HCT116 (cell line): ENCODE measurements around the gene KCNQ1OT1. TPM values are rescaled to one million over a fixed set of nuclear protein-coding genes. Genes with fewer than 3 reads are reported as not detected.

Experiments used
- ATAC-seq: fragments of 200-7000 bp; cut with Tn5 transposase; 2 replicates; pipeline ENCODE4 v1.9.1; 2020; ENCODE audit warnings: mild to moderate bottlenecking, moderate library complexity
- BruUV-seq: library from RNA; stranded (reverse); fragments of 400-500 nt; replicated peaks from 2 replicates; lab custom pipeline; 2021; lab: Mats Ljungman, UMichigan
- CTCF ChIA-PET: fragments of 300-600 bp; sonication (Branson Sonifier 250); formaldehyde crosslinking; loops from one replicate; lab custom pipeline; 2021; ENCODE audit warnings: antibody characterized with exemption; lab: Charles Lee
- POLR2A ChIA-PET: fragments of 300-600, 350-600 bp; sonication (Branson Sonifier 250); formaldehyde crosslinking; loops from one replicate; lab custom pipeline; 2021; ENCODE audit warnings: antibody characterized with exemption; lab: Charles Lee
- RAD21 ChIA-PET, 2 experiments: fragments of 300-600 bp; sonication (Branson Sonifier 250); formaldehyde crosslinking; loops; one replicate each; lab custom pipeline; 2023; ENCODE audit warnings: low total read pairs in 2 of 2; ENCODE audit not compliant: uncharacterized antibody in 2 of 2, unreplicated experiment in 2 of 2, low non-redundant PET in 1 of 2; lab: Charles Lee
- DNase-seq: peaks from one replicate; pipeline ENCODE4 v3.0.0-alpha.2; 2010; ENCODE audit warnings: low read depth, low spot score
- H2AFZ ChIP-seq: fragments of 200-600 bp; shearing (Covaris generic), sonication (generic); 2 replicates; pipeline ENCODE4 v1.6.1; 2017; ENCODE audit warnings: low read depth, mixed run types, mixed read lengths, antibody characterized with exemption, low read length; ENCODE audit not compliant: poor library complexity, severe bottlenecking
- H3K27ac ChIP-seq: 2 replicates; pipeline ENCODE4 v1.5.1; 2012; ENCODE audit warnings: low read depth, low read length
- H3K27me3 ChIP-seq: fragments of 200-600 bp; sonication (generic); 2 replicates; pipeline ENCODE4 v1.6.1; 2016; ENCODE audit warnings: mixed run types, low read length, mixed read lengths; ENCODE audit not compliant: insufficient read depth
- H3K36me3 ChIP-seq, 2 experiments: fragments of 200-500 bp in 1 of 2; fragments of 200-600 bp in 1 of 2; sonication (Bioruptor generic) in 1 of 2; sonication (generic) in 1 of 2; 2 replicates each; pipeline versions ENCODE4 v1.5.1 to v1.6.1; 2014 to 2016; ENCODE audit warnings: low read length in 2 of 2, inconsistent platforms in 1 of 2, mixed read lengths in 1 of 2, mixed run types in 1 of 2; ENCODE audit not compliant: insufficient read depth in 2 of 2, control insufficient read depth in 1 of 2
- H3K4me1 ChIP-seq, 2 experiments: fragments of 200-600 bp in 1 of 2; sonication (generic) in 1 of 2; 2 replicates each; pipeline versions ENCODE4 v1.5.1 to v1.6.1; 2012 to 2017; ENCODE audit warnings: low read length in 2 of 2, inconsistent platforms in 1 of 2, mild to moderate bottlenecking in 1 of 2, mixed read lengths in 1 of 2, mixed run types in 1 of 2, moderate library complexity in 1 of 2; ENCODE audit not compliant: insufficient read depth in 2 of 2, control insufficient read depth in 1 of 2
- H3K4me2 ChIP-seq: fragments of 200-600 bp; sonication (generic); 2 replicates; pipeline ENCODE4 v1.6.1; 2017; ENCODE audit warnings: mixed run types, low read length, mixed read lengths
- H3K4me3 ChIP-seq, 2 experiments: fragments of 200-600 bp in 1 of 2; sonication (generic) in 1 of 2; replicated peaks in 1 of 2; 2 replicates each; pipeline ENCODE4 v1.5.1; 2011 to 2016; ENCODE audit warnings: low read length in 2 of 2, control low read depth in 1 of 2, low read depth in 1 of 2, mild to moderate bottlenecking in 1 of 2, mixed read lengths in 1 of 2, mixed run types in 1 of 2
- H3K79me2 ChIP-seq: fragments of 200-600 bp; sonication (generic); 2 replicates; pipeline ENCODE4 v1.6.1; 2017; ENCODE audit warnings: mild to moderate bottlenecking, mixed run types, low read length, moderate library complexity, mixed read lengths; ENCODE audit not compliant: insufficient read depth
- H3K9ac ChIP-seq: fragments of 200-600 bp; sonication (generic); 2 replicates; pipeline ENCODE4 v1.6.1; 2016; ENCODE audit warnings: low read length, mixed read lengths
- H3K9me2 ChIP-seq: fragments of 200-600 bp; sonication (generic), shearing (Covaris generic); 2 replicates; pipeline ENCODE4 v1.6.1; 2017; ENCODE audit warnings: mixed run types, mild to moderate bottlenecking, moderate library complexity; ENCODE audit not compliant: insufficient read depth
- H3K9me3 ChIP-seq, 2 experiments: fragments of 200-500 bp in 1 of 2; fragments of 200-600 bp in 1 of 2; sonication (Bioruptor generic) in 1 of 2; sonication (generic) in 1 of 2; 2 replicates each; pipeline ENCODE4 v1.6.1; 2014 to 2017; ENCODE audit warnings: low read length in 2 of 2, mixed read lengths in 2 of 2, inconsistent platforms in 1 of 2, low read depth in 1 of 2, mild to moderate bottlenecking in 1 of 2, mixed run types in 1 of 2, moderate library complexity in 1 of 2; ENCODE audit not compliant: control insufficient read depth in 1 of 2, insufficient read depth in 1 of 2
- H4K20me1 ChIP-seq: fragments of 200-600 bp; sonication (generic), shearing (Covaris generic); 2 replicates; pipeline ENCODE4 v1.6.1; 2017; ENCODE audit warnings: mixed run types, mild to moderate bottlenecking, moderate library complexity; ENCODE audit not compliant: insufficient read depth
- ATF3 ChIP-seq: IDR thresholded peaks from 2 replicates; pipeline ENCODE4 v1.6.1; 2012
- CBX3 ChIP-seq: IDR thresholded peaks from 2 replicates; pipeline ENCODE4 v1.6.1; 2012; ENCODE audit warnings: low read depth
- CEBPB ChIP-seq: IDR thresholded peaks from 2 replicates; pipeline ENCODE4 v1.6.1; 2012; ENCODE audit warnings: low read depth
- EGR1 ChIP-seq: IDR thresholded peaks from 2 replicates; pipeline ENCODE4 v1.6.1; 2012; ENCODE audit warnings: low read depth
- ELF1 ChIP-seq: IDR thresholded peaks from 2 replicates; pipeline ENCODE4 v1.6.1; 2012; ENCODE audit warnings: low read depth, borderline replicate concordance
- EZH2 ChIP-seq: fragments of 200-600 bp; sonication (generic); IDR thresholded peaks from 2 replicates; pipeline ENCODE4 v1.6.1; 2017; ENCODE audit warnings: antibody characterized with exemption, mixed run types
- FOSL1 ChIP-seq: IDR thresholded peaks from 2 replicates; pipeline ENCODE4 v1.6.1; 2012; ENCODE audit warnings: low read depth
- POLR2AphosphoS5 ChIP-seq: IDR thresholded peaks from 2 replicates; pipeline ENCODE4 v1.6.1; 2011; ENCODE audit warnings: mild to moderate bottlenecking, low read depth, low read length, moderate library complexity
- SIN3A ChIP-seq: IDR thresholded peaks from 2 replicates; pipeline ENCODE4 v1.6.1; 2012; ENCODE audit warnings: low read depth
- SP1 ChIP-seq: IDR thresholded peaks from 2 replicates; pipeline ENCODE4 v1.6.1; 2012; ENCODE audit warnings: low read depth
- SRF ChIP-seq: IDR thresholded peaks from 2 replicates; pipeline ENCODE4 v1.6.1; 2012; ENCODE audit warnings: low read depth
- TCF7L2 ChIP-seq: IDR thresholded peaks from 2 replicates; pipeline ENCODE4 v1.7.0; 2011; ENCODE audit warnings: borderline replicate concordance, inconsistent platforms; ENCODE audit not compliant: insufficient read depth, insufficient read length; ENCODE audit errors: extremely low read depth
- YY1 ChIP-seq: IDR thresholded peaks from 2 replicates; pipeline ENCODE4 v1.6.1; 2011; ENCODE audit warnings: low read length, low read depth, moderate library complexity, mild to moderate bottlenecking; ENCODE audit not compliant: insufficient replicate concordance; ENCODE audit errors: extremely low read depth
- ZBTB33 ChIP-seq: IDR thresholded peaks from 2 replicates; pipeline ENCODE4 v1.6.1; 2011; ENCODE audit warnings: mild to moderate bottlenecking, low read length, moderate library complexity; ENCODE audit not compliant: insufficient replicate concordance; ENCODE audit errors: extremely low read depth
- ZFX ChIP-seq: fragments of 450-650 bp; IDR thresholded peaks from 2 replicates; pipeline ENCODE4 v1.6.1; 2017
- intact Hi-C: fragments of 100-400 bp; cut with micrococcal nuclease; formaldehyde crosslinking; loops from 2 replicates; pipeline ENCODE4 v1.10.0; 2022
- total RNA-seq: library from RNA; stranded (reverse); gene quantifications from one replicate; pipeline ENCODE4 v1.2.1, GENCODE V29; 2021; ENCODE audit not compliant: unreplicated experiment
- TF ChIP-seq, protein P1 (sequence below), 3 experiments: fragments of 200-600 bp in 1 of 3; sonication (generic) in 1 of 3; IDR thresholded peaks in 2 of 3; conservative IDR thresholded peaks in 1 of 3; 2 replicates each; pipeline ENCODE4 v1.5.1; 2012 to 2017; ENCODE audit warnings: low read depth in 2 of 3, low read length in 2 of 3, antibody characterized with exemption in 1 of 3, borderline replicate concordance in 1 of 3, control low read depth in 1 of 3, mild to moderate bottlenecking in 1 of 3, mixed read lengths in 1 of 3, mixed run types in 1 of 3, moderate library complexity in 1 of 3; ENCODE audit not compliant: insufficient read depth in 1 of 3

The KCNQ1OT1 gene
- total RNA-seq, 1 experiment from 2014 or later = 1.1 TPM

GRCh38 chr11:2679011-2679676 lies 20.6 kb downstream of the KCNQ1OT1 start:
- no peaks in the 10 kb centered on the region for H3K27me3 ChIP-seq
- no peak overlapping the region for H3K4me3 ChIP-seq
- DNase-seq (no peak), ATAC-seq (no peak)
- RAD21 ChIA-PET = no interaction called here
- H3K9me3 ChIP-seq = no peaks in the 10 kb centered on the region
- H4K20me1 ChIP-seq = no peaks in the 10 kb centered on the region
- H3K9me2 ChIP-seq = no peaks in the 10 kb centered on the region
- intact Hi-C loops = no loop called here
- no TSS peak for BruUV-seq
- H3K4me1 ChIP-seq = no peaks in the 10 kb centered on the region
- no peak overlapping the region for H2AFZ ChIP-seq
- TF ChIP-seq ZFX (no peak), CEBPB (no peak), SIN3A (no peak)
- TF ChIP-seq, all 23 proteins: peak for 0
- CTCF ChIA-PET = no interaction called here
- Histone ChIP-seq H3K9ac (no peak overlapping the region), H3K4me2 (no peak overlapping the region), H3K36me3 (no peaks in the 10 kb centered on the region), H3K27ac (no peak overlapping the region), H3K79me2 (peaks cover 40% of the 10 kb centered on the region)
- POLR2A ChIA-PET = no interaction called here

DNA sequence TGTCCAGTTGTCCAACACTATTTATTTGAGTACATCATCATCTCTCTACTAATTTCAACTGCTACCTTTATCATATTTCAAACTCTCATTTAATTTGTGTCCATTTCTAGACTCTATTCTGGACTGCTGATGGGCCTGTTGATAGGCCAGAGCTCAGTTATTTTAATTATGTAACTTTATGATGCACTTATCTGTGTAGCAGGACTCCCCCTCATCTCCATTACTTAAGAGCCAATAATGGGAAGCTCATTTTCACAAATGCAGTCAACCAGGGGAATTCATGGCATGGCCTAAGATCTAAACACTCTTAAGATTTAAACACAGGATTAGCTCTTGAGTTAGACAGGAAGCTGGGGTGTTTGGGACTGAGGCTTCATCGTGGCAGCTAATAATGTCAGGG lies 21.4 kb downstream of the KCNQ1OT1 start:
- Histone ChIP-seq H3K4me3 (no peak overlapping the region), H2AFZ (no peak overlapping the region), H3K27me3 (no peaks in the 10 kb centered on the region), H3K27ac (no peak overlapping the region), H4K20me1 (no peaks in the 10 kb centered on the region), H3K9me2 (no peaks in the 10 kb centered on the region), H3K9me3 (no peaks in the 10 kb centered on the region), H3K36me3 (no peaks in the 10 kb centered on the region), H3K4me1 (no peaks in the 10 kb centered on the region), H3K9ac (no peak overlapping the region), H3K4me2 (no peak overlapping the region), H3K79me2 (peaks cover 35% of the 10 kb centered on the region)
- CTCF ChIA-PET = no interaction called here
- POLR2A ChIA-PET = no interaction called here
- TF ChIP-seq ATF3 (no peak), EGR1 (no peak), POLR2AphosphoS5 (no peak), ZFX (no peak), SIN3A (no peak), SRF (no peak), TCF7L2 (no peak), ELF1 (no peak), CEBPB (no peak), CBX3 (no peak), YY1 (no peak), FOSL1 (no peak), SP1 (no peak), ZBTB33 (no peak), EZH2 (no peak)
- TF ChIP-seq, protein P1, sequence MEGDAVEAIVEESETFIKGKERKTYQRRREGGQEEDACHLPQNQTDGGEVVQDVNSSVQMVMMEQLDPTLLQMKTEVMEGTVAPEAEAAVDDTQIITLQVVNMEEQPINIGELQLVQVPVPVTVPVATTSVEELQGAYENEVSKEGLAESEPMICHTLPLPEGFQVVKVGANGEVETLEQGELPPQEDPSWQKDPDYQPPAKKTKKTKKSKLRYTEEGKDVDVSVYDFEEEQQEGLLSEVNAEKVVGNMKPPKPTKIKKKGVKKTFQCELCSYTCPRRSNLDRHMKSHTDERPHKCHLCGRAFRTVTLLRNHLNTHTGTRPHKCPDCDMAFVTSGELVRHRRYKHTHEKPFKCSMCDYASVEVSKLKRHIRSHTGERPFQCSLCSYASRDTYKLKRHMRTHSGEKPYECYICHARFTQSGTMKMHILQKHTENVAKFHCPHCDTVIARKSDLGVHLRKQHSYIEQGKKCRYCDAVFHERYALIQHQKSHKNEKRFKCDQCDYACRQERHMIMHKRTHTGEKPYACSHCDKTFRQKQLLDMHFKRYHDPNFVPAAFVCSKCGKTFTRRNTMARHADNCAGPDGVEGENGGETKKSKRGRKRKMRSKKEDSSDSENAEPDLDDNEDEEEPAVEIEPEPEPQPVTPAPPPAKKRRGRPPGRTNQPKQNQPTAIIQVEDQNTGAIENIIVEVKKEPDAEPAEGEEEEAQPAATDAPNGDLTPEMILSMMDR (IDR thresholded peaks at IDR 0.05 in 2 of 3, conservative IDR thresholded peaks at IDR 0.05 in 1 of 3; ENCODE audit: borderline replicate concordance in 1 of 3, insufficient read depth in 1 of 3, low read depth in 2 of 3, low read length in 2 of 3) = no peak
- no TSS peak for BruUV-seq
- intact Hi-C loops = no loop called here
- RAD21 ChIA-PET = no interaction called here
- DNase-seq = no peak
- ATAC-seq = no peak
